Ishikawa (cell line): ENCODE results near the gene BMPR1A.

ENCODE experiments used
- CEBPB ChIP-seq: IDR thresholded peaks from 2 replicates; pipeline ENCODE4 v1.6.1; 2012
- CREB1 ChIP-seq: IDR thresholded peaks from 2 replicates; pipeline ENCODE4 v1.6.1; 2012; ENCODE audit warnings: low read depth
- EP300 ChIP-seq: IDR thresholded peaks from 2 replicates; pipeline ENCODE4 v1.6.1; 2012; ENCODE audit warnings: borderline replicate concordance
- NFIC ChIP-seq: IDR thresholded peaks from 2 replicates; pipeline ENCODE4 v1.6.1; 2012
- TAF1 ChIP-seq: IDR thresholded peaks from 2 replicates; pipeline ENCODE4 v1.6.1; 2012; ENCODE audit warnings: low read depth, mild to moderate bottlenecking
- TF ChIP-seq, protein P1 (sequence below): IDR thresholded peaks from 2 replicates; pipeline ENCODE4 v1.6.1; 2012
- TF ChIP-seq, protein P2 (sequence below): IDR thresholded peaks from 2 replicates; pipeline ENCODE4 v1.6.1; 2012
- TF ChIP-seq, protein P3 (sequence below): IDR thresholded peaks from 2 replicates; pipeline ENCODE4 v1.6.1; 2012; ENCODE audit warnings: low read depth, mild to moderate bottlenecking

DNA sequence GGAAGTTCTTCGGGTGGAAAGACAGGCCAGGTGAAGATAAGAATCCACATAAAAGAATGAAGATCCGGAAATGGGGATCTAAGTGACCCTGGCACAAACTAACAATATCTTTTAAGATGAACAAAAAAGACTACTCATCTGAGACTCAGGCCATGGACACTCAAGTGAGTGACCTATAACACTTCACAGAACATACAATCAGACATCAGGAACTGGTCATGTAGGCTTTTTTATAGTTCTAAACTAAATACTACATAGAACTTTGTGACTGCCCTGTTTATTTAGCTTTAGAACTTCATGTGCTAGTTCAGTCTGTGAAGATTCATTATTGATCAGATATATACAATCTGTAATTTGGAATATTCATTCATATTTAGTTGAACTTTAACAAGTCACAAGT is 148.2 kb downstream of the BMPR1A start:
- TF ChIP-seq, protein P1, sequence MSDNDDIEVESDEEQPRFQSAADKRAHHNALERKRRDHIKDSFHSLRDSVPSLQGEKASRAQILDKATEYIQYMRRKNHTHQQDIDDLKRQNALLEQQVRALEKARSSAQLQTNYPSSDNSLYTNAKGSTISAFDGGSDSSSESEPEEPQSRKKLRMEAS = no peak
- TF ChIP-seq CREB1 = no peak
- TF ChIP-seq, protein P2, sequence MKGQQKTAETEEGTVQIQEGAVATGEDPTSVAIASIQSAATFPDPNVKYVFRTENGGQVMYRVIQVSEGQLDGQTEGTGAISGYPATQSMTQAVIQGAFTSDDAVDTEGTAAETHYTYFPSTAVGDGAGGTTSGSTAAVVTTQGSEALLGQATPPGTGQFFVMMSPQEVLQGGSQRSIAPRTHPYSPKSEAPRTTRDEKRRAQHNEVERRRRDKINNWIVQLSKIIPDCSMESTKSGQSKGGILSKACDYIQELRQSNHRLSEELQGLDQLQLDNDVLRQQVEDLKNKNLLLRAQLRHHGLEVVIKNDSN = no peak
- TF ChIP-seq, protein P3, sequence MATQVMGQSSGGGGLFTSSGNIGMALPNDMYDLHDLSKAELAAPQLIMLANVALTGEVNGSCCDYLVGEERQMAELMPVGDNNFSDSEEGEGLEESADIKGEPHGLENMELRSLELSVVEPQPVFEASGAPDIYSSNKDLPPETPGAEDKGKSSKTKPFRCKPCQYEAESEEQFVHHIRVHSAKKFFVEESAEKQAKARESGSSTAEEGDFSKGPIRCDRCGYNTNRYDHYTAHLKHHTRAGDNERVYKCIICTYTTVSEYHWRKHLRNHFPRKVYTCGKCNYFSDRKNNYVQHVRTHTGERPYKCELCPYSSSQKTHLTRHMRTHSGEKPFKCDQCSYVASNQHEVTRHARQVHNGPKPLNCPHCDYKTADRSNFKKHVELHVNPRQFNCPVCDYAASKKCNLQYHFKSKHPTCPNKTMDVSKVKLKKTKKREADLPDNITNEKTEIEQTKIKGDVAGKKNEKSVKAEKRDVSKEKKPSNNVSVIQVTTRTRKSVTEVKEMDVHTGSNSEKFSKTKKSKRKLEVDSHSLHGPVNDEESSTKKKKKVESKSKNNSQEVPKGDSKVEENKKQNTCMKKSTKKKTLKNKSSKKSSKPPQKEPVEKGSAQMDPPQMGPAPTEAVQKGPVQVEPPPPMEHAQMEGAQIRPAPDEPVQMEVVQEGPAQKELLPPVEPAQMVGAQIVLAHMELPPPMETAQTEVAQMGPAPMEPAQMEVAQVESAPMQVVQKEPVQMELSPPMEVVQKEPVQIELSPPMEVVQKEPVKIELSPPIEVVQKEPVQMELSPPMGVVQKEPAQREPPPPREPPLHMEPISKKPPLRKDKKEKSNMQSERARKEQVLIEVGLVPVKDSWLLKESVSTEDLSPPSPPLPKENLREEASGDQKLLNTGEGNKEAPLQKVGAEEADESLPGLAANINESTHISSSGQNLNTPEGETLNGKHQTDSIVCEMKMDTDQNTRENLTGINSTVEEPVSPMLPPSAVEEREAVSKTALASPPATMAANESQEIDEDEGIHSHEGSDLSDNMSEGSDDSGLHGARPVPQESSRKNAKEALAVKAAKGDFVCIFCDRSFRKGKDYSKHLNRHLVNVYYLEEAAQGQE = no peak
- no peak for TF ChIP-seq NFIC
- TF ChIP-seq TAF1 = no peak
- no peak for TF ChIP-seq EP300
- no peak for TF ChIP-seq CEBPB
